ENCODE measurements around the gene F11R. TPM values are rescaled to one million over a fixed set of nuclear protein-coding genes. Genes with fewer than 3 reads are reported as not detected.
A peak's percentile ranks its signal among the peaks of the same experiment; 100 is the strongest.

F11R gene
- total and polyA plus RNA-seq, 2 donors (not counting 1 experiment from before 2014, with no cell fraction given), result 16.4 to 17.3 TPM

- Mint-ChIP-seq H3K9me3 (ENCODE audit: insufficient read depth) (no peaks in the 10 kb centered on the region), H3K27ac (no peak overlapping the region), H3K4me3 (no peak overlapping the region), H3K27me3 (no peaks in the 10 kb centered on the region), H3K4me1 (peaks cover 50% of the 10 kb centered on the region)
- Histone ChIP-seq H3K9ac (ENCODE audit: low read length) (no peak overlapping the region), H4K20me1 (ENCODE audit: control insufficient read depth, insufficient read depth, low read length, poor library complexity, severe bottlenecking) (peaks cover 65% of the 10 kb centered on the region), H2AFZ (ENCODE audit: insufficient read depth, low read depth, low read length, poor library complexity, severe bottlenecking) (no peak overlapping the region), H3K4me2 (replicated peaks; ENCODE audit: low read depth, low read length, poor library complexity, severe bottlenecking) (no peak overlapping the region), H3K4me1 (ENCODE audit: control insufficient read depth in 2 of 2, insufficient read depth in 2 of 2, low read length in 2 of 2) (peaks cover 20 to 28% of the 10 kb centered on the region in 2 donors), H3K27me3 (replicated peaks in 1 of 4; ENCODE audit: control extremely low read depth in 1 of 4, control insufficient read depth in 3 of 4, insufficient read depth in 4 of 4, low read length in 3 of 4) (no peaks in the 10 kb centered on the region), H3K79me2 (ENCODE audit: control insufficient read depth, insufficient read depth, low read length) (peaks cover 96% of the 10 kb centered on the region), H3K4me3 (ENCODE audit: control extremely low read depth in 1 of 5, extremely low read depth in 1 of 5, insufficient read depth in 1 of 5, low read depth in 2 of 5, low read length in 4 of 5) (no peak overlapping the region), H3K9me3 (ENCODE audit: control extremely low read depth in 1 of 3, control insufficient read depth in 2 of 3, insufficient read depth in 1 of 3, low read length in 2 of 3) (no peaks in the 10 kb centered on the region), H3K36me3 (replicated peaks in 1 of 2; ENCODE audit: control extremely low read depth in 1 of 2, control insufficient read depth in 1 of 2, extremely low read depth in 1 of 2, insufficient read depth in 2 of 2, low read length in 1 of 2) (peaks cover 5 to 46% of the 10 kb centered on the region in 2 experiments), H3K27ac (ENCODE audit: low read length in 2 of 2) (no peak overlapping the region)
- 80% methylated on average over 1 of the region's 4 CpGs for WGBS (ENCODE audit: insufficient coverage)
- no peak for ATAC-seq (ENCODE audit: low read depth)
- intact Hi-C loops (cut with micrococcal nuclease), result no loop called here
- ChIA-PET POLR2A (interaction anchor here (0.8 kb wide), 1 partner anchor 40 kb away, joined by 3 read pairs; no protein-coding TSS in a partner anchor), CTCF (interaction anchor here (1.1 to 2.0 kb wide), 3 partner anchors 15 to 37 kb away, joined by 3 to 6 read pairs (median 4); partner anchors contain the start of gene KLHDC9)
- DNase-seq, result no peak
- no peak for TF ChIP-seq CTCF (IDR thresholded peaks at IDR 0.05)
- no peak for TF ChIP-seq EZH2 (IDR thresholded peaks at IDR 0.05; ENCODE audit: borderline replicate concordance, insufficient read depth, low read depth, low read length, poor library complexity, severe bottlenecking)
These were observed 40.5 kb upstream of the F11R start for GRCh38 chr1:161061419-161061818.

DNA sequence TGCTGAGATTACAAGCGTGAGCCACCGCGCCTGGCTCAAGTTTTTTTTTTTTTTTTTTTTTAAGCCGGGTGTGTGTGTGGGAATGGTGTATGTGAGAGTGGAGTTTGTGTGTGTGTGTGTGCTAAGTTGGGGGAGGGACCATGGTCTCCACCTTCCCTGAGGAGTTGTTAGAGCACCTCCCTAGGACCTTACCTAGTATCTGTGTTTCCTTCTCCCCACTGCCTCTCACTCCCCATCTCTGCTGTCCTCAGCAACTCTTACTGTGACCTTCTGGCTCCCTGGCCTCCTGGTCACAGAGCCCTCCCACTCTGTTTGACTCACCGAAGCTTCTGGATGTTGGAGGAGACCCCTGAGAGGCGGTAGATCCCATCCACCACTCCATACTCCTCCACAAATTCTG, 38.3 kb upstream of the F11R start:
- no peak for ATAC-seq (ENCODE audit: low read depth)
- intact Hi-C loops (cut with micrococcal nuclease), result no loop called here

More for the DNA sequence above, 38.3 kb upstream of the F11R start:
- no peak overlapping the region for H3K4me3 ChIP-seq (ENCODE audit: control extremely low read depth in 1 of 5, extremely low read depth in 1 of 5, insufficient read depth in 1 of 5, low read depth in 2 of 5, low read length in 4 of 5)
- H3K36me3 ChIP-seq (replicated peaks in 1 of 2; ENCODE audit: control extremely low read depth in 1 of 2, control insufficient read depth in 1 of 2, extremely low read depth in 1 of 2, insufficient read depth in 2 of 2, low read length in 1 of 2), result peaks cover 3 to 61% of the 10 kb centered on the region in 2 experiments
- Mint-ChIP-seq H3K27ac (peak overlapping the region; percentile 74), H3K27me3 (no peaks in the 10 kb centered on the region), H3K9me3 (ENCODE audit: insufficient read depth) (no peaks in the 10 kb centered on the region), H3K4me1 (peaks cover 42% of the 10 kb centered on the region), H3K4me3 (no peak overlapping the region)
- no peak overlapping the region for H3K9ac ChIP-seq (ENCODE audit: low read length)
- H4K20me1 ChIP-seq (ENCODE audit: control insufficient read depth, insufficient read depth, low read length, poor library complexity, severe bottlenecking), result peaks cover 70% of the 10 kb centered on the region
- peaks cover 5 to 11% of the 10 kb centered on the region in 2 donors for H3K4me1 ChIP-seq (ENCODE audit: control insufficient read depth in 2 of 2, insufficient read depth in 2 of 2, low read length in 2 of 2)
- no peaks in the 10 kb centered on the region for H3K9me3 ChIP-seq (ENCODE audit: control extremely low read depth in 1 of 3, control insufficient read depth in 2 of 3, insufficient read depth in 1 of 3, low read length in 2 of 3)
- ChIA-PET POLR2A (no interaction called here), CTCF (interaction anchor here (0.6 kb wide), 1 partner anchor 357 kb away, joined by 3 read pairs; no protein-coding TSS in a partner anchor)
- no peaks in the 10 kb centered on the region for H3K27me3 ChIP-seq (replicated peaks in 1 of 4; ENCODE audit: control extremely low read depth in 1 of 4, control insufficient read depth in 3 of 4, insufficient read depth in 4 of 4, low read length in 3 of 4)
- H3K79me2 ChIP-seq (ENCODE audit: control insufficient read depth, insufficient read depth, low read length), result peaks cover 93% of the 10 kb centered on the region
- DNase-seq, result no peak
- no peak overlapping the region for H2AFZ ChIP-seq (ENCODE audit: insufficient read depth, low read depth, low read length, poor library complexity, severe bottlenecking)
- no peak overlapping the region for H3K4me2 ChIP-seq (replicated peaks; ENCODE audit: low read depth, low read length, poor library complexity, severe bottlenecking)
- peak overlapping the region in 1 of 2 donors; percentile 48 for H3K27ac ChIP-seq (ENCODE audit: low read length in 2 of 2)
- WGBS (ENCODE audit: insufficient coverage), result 83% methylated on average over 1 of the region's 6 CpGs
- TF ChIP-seq CTCF (IDR thresholded peaks at IDR 0.05), result no peak
- TF ChIP-seq EZH2 (IDR thresholded peaks at IDR 0.05; ENCODE audit: borderline replicate concordance, insufficient read depth, low read depth, low read length, poor library complexity, severe bottlenecking), result no peak
